ENCODE data around the gene APOA5.

GRCh38 chr11:116831790-116832349 is 40.2 kb upstream of the APOA5 start:
- TF ChIP-seq REST (IDR thresholded peaks at IDR 0.05; ENCODE audit: insufficient read depth in 1 of 2, low read depth in 2 of 2, low read length in 2 of 2) (no peak), POLR2AphosphoS5 (IDR thresholded peaks at IDR 0.05; ENCODE audit: low read depth, low read length) (no peak), TAF1 (IDR thresholded peaks at IDR 0.05; ENCODE audit: borderline replicate concordance, insufficient read depth, low read length) (no peak), SIN3A (IDR thresholded peaks at IDR 0.05; ENCODE audit: borderline replicate concordance, insufficient read depth, low read length) (no peak), FOXP2 (optimal IDR thresholded peaks at IDR 0.05; ENCODE audit: borderline replicate concordance, extremely low read depth, extremely low read length, insufficient read depth) (no peak)
